HG02798 (cell line): ENCODE data around the gene NDEL1.

Source experiments
- ATAC-seq: cut with Tn5 transposase; IDR thresholded peaks from one replicate; pipeline ENCODE4 v1.9.1; 2021; ENCODE audit warnings: mild to moderate bottlenecking; ENCODE audit not compliant: unreplicated experiment, poor library complexity

NDEL1 gene

GRCh38 chr17:8475227-8475626 lies 39.5 kb downstream of the NDEL1 start:
- ATAC-seq = no peak

DNA sequence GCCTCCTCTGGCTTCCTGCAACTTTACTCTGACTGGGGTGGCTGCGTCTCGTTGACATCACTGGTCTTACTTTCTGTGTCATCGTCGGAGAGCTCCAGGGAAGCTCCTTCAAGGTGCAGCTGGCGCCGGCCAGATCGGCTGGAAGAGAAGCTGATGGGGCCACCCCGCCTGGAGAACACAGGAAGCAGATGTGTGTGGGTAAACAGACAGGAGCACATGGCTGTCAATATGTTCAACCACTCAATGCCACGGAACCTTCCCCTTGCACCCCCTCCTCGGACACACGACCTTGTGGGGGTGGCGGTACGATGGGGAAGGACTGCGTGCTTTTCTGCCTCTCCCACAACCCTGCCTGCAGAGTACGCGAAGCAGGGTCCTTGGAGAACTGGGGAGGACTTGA lies 40.1 kb downstream of the NDEL1 start:
- ATAC-seq = no peak

GRCh38 chr17:8476741-8477140 lies 41.1 kb downstream of the NDEL1 start:
- no peak for ATAC-seq

- ATAC-seq = no peak
These were observed 41.5 kb downstream of the NDEL1 start for GRCh38 chr17:8477171-8477570.

GRCh38 chr17:8477715-8478441 lies 42.2 kb downstream of the NDEL1 start:
- ATAC-seq = no peak

DNA sequence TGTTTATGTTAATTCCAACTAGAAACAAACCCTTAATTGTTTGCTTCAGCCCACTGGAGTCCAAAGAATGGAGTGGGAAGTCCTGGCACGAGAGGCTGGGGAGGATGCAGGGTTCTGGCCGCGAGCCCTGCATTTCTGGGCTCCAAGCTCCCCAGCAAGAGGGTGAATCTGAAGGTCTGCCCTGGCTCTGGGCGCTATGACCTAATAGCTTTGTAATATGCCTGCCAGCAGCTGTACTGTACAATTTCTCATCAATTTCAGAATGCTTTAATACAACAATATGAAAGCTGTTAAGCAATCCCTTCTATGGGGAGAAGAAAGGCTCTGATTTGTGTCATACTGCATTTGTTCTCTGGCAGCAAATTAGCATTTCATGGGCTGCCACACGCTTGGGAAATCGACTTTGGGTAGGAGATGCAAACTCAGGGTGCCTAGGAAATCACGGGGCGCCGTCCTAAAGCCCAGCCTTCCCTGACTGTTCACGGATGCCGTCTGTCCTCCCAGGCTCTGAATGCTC lies 43.8 kb downstream of the NDEL1 start:
- no peak for ATAC-seq

GRCh38 chr17:8480011-8480976 lies 44.6 kb downstream of the NDEL1 start:
- ATAC-seq = no peak

DNA sequence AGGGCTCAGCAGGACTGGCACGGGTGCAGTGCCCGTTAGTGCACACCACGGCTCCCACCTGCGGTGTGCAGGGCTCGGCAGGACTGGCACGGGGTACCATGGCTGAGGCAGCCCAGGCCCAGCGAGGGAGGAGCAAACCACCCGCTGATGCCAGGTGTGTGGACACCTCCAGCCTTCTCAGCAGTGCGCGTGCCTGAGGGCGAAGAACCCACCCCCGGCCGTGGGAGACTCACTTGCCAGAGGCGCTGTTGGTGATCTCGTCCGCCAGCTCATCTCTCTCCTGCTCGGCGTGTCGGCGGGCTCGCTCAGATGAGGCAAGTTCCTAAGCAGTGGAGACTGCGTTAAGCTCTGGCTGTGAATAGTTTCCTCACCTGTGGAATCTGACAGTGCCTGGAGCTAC lies 45.4 kb downstream of the NDEL1 start:
- no peak for ATAC-seq

DNA sequence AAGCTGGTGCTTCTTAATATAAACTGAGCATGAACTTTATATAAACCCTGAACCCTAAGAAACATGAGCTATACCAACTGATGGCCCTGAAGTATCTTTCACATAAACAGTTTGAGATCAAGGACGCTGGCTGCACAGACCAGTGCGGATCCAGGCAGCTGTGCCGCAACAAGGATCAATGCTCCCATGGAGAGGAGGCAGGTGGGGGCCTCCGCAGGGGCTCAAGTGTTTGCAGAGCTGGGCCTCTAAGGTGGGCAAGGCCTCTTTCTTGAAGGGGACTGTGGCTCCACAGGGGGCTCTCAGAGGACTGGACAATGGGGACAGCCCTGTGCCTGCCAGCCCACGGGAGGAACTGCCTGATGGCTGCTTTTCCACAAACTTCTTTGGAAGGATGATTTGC lies 46.0 kb downstream of the NDEL1 start:
- no peak for ATAC-seq

DNA sequence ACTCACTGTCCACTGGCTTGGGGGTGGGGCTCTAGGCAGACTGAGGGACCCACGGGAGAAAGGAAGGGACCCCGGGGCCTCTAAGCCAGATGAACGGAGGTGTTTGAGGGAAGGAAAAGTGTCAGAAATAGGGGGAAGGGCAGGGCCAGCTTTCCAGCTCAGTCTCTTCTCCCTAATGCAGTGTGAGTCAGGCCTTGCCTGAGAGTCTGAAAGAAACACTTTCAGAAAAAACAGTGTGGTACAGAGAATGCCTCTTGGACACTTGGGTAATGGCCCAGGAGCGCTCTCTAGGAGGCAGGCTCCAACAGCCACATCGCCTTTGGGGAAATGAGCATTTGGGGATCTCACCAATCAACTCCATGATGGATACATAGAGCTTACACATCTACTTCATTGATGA lies 46.9 kb downstream of the NDEL1 start:
- no peak for ATAC-seq

- no peak for ATAC-seq
These were observed 48.8 kb downstream of the NDEL1 start for GRCh38 chr17:8484465-8484864.

GRCh38 chr17:8485491-8485890 lies 49.8 kb downstream of the NDEL1 start:
- no peak for ATAC-seq

- no peak for ATAC-seq
These were observed 51.5 kb downstream of the NDEL1 start for GRCh38 chr17:8487130-8487645.

DNA sequence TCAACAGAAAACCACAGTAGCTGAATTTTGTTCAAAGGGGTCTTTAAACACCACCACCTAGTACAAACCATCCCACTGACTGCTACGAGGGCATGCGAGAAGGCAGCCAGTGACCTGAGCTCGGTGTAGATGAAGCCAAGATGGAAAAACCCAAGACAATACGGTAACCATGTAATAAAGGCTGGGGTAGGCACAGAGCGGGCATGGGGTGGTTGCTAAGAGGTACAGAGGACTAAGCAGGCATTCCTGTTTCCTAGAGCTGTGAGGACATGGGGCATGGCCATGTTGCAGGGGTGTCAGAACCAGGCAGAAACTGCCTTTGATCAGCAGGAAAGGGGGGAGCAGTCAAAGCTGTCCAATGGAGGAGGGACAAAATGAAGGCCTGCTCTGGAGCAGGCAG lies 52.1 kb downstream of the NDEL1 start:
- ATAC-seq = no peak

GRCh38 chr17:8488491-8488890 lies 52.8 kb downstream of the NDEL1 start:
- ATAC-seq = no peak

GRCh38 chr17:8488901-8489300 lies 53.2 kb downstream of the NDEL1 start:
- ATAC-seq = no peak

DNA sequence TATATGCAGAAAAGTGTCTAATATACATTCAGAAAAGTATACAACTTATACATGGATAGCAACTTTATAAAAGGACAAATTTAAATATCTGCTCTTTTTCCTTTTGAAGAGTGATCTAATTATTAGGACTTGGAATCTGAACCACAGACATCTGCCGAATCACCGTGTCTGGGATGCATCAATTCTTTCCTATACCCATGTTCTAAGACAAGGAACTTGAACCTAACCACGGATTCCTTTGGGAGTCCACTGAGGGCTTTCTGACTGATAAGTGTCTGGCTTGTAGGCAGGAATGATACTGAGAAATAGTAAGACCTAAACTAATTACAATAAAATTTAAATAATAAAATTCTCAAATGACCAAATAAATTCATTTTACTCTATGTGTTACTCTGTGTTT lies 54.2 kb downstream of the NDEL1 start:
- no peak for ATAC-seq

DNA sequence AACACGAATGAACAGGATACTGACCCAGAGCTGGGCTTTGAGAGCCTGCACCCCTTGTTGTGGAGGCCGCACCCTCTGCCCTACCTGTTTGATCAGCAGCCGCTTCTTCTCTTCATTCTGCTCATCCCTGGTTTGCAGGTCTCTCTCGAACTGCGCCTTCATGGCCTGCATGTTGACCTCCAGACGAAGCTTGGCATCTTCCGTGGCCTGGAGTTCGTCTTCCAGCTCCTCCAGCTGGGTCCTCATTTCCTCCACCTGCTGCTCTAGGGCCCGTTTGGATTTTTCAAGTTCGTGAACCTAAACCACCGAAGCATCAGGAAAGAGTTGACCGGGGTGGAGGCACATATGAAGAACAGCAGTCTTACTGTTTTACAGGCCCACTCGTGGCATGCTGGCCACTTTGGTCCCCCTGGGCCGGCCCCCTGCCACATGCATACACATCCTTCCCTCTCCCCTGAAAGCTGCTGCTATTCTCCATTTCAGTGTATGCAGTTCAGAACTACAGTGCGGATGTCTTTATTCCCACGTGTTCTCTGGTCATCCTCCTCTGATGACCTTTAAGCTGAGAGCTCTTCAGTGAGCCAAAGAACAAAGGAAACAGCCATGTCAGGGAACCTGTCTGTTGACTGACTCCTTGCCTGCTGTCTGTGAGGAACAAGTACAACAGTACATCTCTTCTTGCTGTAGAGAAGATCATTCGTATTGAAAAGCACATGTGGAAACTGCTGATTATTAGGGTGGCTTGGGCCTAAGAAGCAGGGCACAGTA lies 54.8 kb downstream of the NDEL1 start:
- ATAC-seq = no peak

DNA sequence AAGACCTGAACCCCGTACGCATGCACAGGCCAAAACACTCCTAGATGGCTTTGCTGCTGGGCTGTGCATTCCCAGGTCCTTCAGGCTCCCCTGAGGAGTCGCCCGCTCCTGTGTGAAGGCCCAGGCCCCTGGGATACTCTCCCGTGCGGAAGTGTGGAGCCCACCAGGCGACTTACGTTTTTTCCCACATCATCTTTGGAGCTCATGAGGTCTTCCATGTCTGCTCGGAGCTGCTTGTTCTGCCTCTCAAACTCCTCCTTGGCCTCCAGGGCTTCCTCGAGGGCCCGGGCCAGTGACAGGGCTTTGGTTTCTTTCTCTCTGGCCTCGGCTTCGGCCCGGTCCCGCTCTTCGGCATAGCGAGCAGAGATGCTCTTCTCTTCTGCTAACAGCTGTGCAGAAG lies 56.4 kb downstream of the NDEL1 start:
- ATAC-seq = no peak

DNA sequence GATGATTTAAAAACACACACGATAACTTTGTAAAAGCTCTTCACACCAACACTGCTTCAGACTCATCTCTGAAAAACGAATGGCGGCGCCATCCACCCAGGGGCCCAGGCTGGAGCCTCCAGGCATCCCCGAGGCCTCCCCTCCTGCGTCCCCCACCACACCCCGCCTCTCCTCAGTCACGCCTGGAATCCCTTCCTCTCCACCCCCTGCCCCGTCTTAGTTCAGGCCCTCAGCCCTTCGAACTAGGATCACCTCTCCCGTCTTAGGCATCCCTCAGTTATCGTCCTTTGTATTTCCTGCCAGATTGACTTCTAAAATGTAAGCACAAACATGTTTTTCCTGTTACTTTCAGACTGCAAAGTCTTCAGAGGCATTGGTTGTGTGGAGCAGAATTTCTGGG lies 58.3 kb downstream of the NDEL1 start:
- ATAC-seq = no peak
